ENCODE results near the gene PCSK2. TPM values are rescaled to one million over a fixed set of nuclear protein-coding genes. Genes with fewer than 3 reads are reported as not detected.
A peak's percentile ranks its signal among the peaks of the same experiment; 100 is the strongest.

The PCSK2 gene
- total and polyA plus RNA-seq, 12 donors = 0.32 to 47.6 (median 5.3) TPM

DNA sequence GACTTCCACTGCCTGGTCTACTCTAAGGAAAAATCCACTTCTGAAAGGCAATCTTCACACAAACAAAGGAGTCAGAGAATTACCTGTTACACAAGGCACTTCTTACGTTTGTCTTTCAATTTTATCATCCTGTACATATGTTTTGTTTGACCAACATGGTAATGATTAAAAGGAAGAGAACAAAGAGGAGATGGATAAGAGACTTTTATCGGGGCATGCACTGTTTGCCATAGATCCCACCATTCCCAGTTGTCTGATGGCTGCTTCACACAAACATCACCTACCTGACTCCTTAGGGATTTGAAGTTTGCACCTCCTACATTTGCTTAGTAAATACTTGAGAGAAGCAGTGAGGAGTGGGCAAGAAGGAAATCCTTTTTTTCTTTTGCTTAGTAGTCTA lies 217.3 kb downstream of the PCSK2 start:
- Histone ChIP-seq H3K27ac (no peak overlapping the region), H3K36me3 (replicated peaks in 1 of 2) (no peaks in the 10 kb centered on the region), H3K27me3 (no peaks in the 10 kb centered on the region), H3K4me1 (replicated peaks in 1 of 2) (no peaks in the 10 kb centered on the region), H3K4me3 (no peak overlapping the region), H3K9me3 (replicated peaks in 1 of 3) (no peaks in the 10 kb centered on the region)
- intact Hi-C loops (cut with DNase I) = no loop called here
- WGBS, 4 donors = 53 to 76% (median 73%) methylated on average over 2 of the region's 2 CpGs
- no peak for TF ChIP-seq POLR2A (IDR thresholded peaks at IDR 0.05)
- TF ChIP-seq, protein P1, sequence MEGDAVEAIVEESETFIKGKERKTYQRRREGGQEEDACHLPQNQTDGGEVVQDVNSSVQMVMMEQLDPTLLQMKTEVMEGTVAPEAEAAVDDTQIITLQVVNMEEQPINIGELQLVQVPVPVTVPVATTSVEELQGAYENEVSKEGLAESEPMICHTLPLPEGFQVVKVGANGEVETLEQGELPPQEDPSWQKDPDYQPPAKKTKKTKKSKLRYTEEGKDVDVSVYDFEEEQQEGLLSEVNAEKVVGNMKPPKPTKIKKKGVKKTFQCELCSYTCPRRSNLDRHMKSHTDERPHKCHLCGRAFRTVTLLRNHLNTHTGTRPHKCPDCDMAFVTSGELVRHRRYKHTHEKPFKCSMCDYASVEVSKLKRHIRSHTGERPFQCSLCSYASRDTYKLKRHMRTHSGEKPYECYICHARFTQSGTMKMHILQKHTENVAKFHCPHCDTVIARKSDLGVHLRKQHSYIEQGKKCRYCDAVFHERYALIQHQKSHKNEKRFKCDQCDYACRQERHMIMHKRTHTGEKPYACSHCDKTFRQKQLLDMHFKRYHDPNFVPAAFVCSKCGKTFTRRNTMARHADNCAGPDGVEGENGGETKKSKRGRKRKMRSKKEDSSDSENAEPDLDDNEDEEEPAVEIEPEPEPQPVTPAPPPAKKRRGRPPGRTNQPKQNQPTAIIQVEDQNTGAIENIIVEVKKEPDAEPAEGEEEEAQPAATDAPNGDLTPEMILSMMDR (IDR thresholded peaks at IDR 0.05) = no peak
- no peak for DNase-seq

DNA sequence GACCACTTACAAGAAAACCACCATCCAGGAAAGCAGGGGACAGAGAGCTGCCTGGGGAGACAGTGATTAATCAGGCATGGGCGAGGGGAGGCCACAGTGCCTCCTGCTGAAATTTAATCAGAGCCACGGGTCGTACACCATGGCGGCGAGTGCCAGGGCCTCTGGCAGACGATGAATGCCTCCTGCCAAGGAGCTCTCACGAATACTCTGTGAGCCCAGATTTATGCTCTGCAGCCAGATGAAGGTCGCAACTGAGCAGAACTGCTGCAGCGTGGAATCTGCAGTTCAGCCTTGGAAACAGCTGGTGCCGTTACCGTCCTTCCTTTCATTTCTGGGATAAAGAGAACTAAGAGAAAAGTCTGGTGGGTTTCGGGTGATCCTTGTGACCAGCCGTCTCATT lies 218.7 kb downstream of the PCSK2 start:
- DNase-seq = peak; percentile 56 to 81 (median 74)
- Histone ChIP-seq H3K36me3 (replicated peaks in 1 of 2) (no peaks in the 10 kb centered on the region), H3K27me3 (no peaks in the 10 kb centered on the region), H3K9me3 (replicated peaks in 1 of 3) (no peaks in the 10 kb centered on the region), H3K4me3 (no peak overlapping the region), H3K4me1 (replicated peaks in 1 of 2) (no peaks in the 10 kb centered on the region), H3K27ac (no peak overlapping the region)
- intact Hi-C loops (cut with DNase I) = no loop called here
- TF ChIP-seq POLR2A (IDR thresholded peaks at IDR 0.05) = no peak
- TF ChIP-seq, protein P1 (IDR thresholded peaks at IDR 0.05) = no peak
- 14 to 48% (median 35%) methylated on average over 13 of the region's 13 CpGs for WGBS, 4 donors

DNA sequence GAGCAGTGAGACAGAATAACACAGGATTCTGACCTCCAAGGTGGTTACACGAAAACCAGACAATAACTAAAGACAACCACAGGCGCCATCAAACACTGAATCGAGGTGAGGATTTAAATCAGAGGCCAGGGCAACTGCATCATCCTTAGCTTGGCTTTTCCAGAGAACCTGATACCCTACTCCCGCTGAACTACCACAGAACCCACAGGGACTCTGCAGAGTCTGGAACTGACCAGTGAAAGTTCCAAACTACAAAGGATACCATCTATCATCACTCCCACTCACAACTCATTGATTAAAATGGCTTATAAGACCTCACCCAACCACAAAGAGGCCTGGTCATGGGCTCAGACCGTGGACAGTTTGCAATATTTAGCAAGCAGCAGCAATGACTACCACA lies 219.3 kb downstream of the PCSK2 start:
- intact Hi-C loops (cut with DNase I) = no loop called here
- Histone ChIP-seq H3K9me3 (replicated peaks in 1 of 3) (no peaks in the 10 kb centered on the region), H3K4me3 (no peak overlapping the region), H3K27me3 (no peaks in the 10 kb centered on the region), H3K27ac (no peak overlapping the region), H3K36me3 (replicated peaks in 1 of 2) (no peaks in the 10 kb centered on the region), H3K4me1 (replicated peaks in 1 of 2) (no peaks in the 10 kb centered on the region)
- no peak for DNase-seq
- TF ChIP-seq, protein P1 (IDR thresholded peaks at IDR 0.05) = no peak
- TF ChIP-seq POLR2A (IDR thresholded peaks at IDR 0.05) = no peak
- 74 to 78% (median 75%) methylated on average over 5 of the region's 5 CpGs for WGBS, 4 donors

DNA sequence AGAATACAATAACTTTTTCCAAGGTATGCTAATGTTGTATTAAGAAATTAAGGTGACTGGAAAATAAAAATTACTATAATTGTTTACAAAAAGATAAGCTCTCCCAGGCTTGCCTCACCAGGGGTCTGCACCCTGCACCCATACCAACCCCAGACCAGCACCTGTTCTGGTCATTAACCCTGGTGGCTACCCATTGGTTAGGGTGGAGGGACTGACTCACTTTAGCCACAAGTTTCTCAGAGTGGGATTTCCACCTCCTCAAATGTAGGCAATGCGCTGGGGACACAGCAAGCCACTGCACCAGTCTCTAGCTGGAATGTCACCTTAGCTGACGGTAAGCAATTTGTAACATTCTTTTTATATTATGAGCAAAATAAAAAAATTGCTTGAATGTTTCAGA lies 221.2 kb downstream of the PCSK2 start:
- no peak for TF ChIP-seq POLR2A (IDR thresholded peaks at IDR 0.05)
- TF ChIP-seq, protein P1 (IDR thresholded peaks at IDR 0.05) = no peak
- H3K9me3 ChIP-seq (replicated peaks in 1 of 3) = no peaks in the 10 kb centered on the region
- intact Hi-C loops (cut with DNase I) = no loop called here
- H3K36me3 ChIP-seq (replicated peaks in 1 of 2) = no peaks in the 10 kb centered on the region
- no peak for DNase-seq
- H3K4me1 ChIP-seq (replicated peaks in 1 of 2) = no peaks in the 10 kb centered on the region
- no peak overlapping the region for H3K4me3 ChIP-seq
- WGBS, 4 donors = 87 to 100% (median 94%) methylated on average over 2 of the region's 2 CpGs
- H3K27me3 ChIP-seq = no peaks in the 10 kb centered on the region
- no peak overlapping the region for H3K27ac ChIP-seq
